Stimulated activated CD8-positive, alpha-beta memory T cell treated with anti-CD3 and anti-CD28 coated beads, Interleukin-12 subunit alpha, Interleukin-12 subunit beta, amount 100 ng/mL, for 1 hour (primary cell): ENCODE data around the gene PARVB.
"Not testable (repeated sequence)": the region's sequence is repeated elsewhere in the genome, so short reads cannot be mapped to it uniquely, and the experiment has no call there.

Experiments used
- DNase-seq: peaks from one replicate; pipeline ENCODE4 v3.0.0-alpha.2; 2020; ENCODE audit warnings: low read depth

PARVB gene

DNA sequence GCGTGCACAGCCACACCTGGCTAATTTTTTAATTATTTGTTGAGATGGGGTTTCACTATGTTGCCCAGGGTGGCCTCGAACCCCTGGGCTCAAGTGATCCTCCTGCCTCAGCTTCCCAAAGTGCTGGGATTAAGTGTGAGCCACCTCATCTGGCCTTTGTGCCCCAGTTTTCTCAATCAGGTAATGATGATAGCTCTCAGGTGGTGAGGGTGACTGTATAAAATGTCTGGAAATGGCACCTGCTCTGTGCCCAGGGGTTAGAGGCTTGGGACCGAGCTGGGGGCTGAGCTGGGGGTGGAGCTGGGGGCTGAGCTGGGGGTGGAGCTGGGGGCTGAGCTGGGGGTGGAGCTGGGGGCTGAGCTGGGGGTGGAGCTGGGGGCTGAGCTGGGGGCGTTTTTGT, 32.5 kb downstream of the PARVB start:
- not testable (repeated sequence) for DNase-seq

DNA sequence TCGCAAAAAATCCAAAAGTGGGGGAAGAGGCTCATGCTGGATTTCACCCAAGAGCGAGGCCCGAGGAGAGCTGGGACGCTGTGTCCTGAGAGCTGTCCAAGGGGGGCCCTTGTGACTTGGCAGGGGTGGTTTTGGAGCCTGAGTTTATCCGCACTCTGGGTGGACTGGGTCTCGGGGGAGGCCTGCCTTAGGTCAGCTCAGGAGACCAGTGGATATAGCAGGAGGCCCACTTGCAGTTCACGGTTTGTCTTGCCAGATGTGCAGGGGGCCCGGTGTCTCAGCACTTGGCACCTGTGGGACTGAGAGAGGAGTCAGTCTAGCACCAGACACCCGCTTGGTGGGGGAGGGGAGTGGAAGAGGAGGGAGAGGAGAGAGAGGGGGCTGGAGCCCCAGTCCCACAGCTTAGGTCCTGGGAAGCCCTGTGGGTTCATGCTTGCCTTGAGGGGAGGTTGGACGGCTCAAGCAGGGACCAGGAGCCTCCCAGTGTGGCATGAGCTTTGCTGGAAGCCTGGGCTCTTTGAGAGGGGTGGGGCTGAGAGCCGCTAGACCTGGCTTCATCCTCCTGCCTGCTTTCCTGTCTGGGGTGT, 33.4 kb downstream of the PARVB start:
- no peak for DNase-seq

DNA sequence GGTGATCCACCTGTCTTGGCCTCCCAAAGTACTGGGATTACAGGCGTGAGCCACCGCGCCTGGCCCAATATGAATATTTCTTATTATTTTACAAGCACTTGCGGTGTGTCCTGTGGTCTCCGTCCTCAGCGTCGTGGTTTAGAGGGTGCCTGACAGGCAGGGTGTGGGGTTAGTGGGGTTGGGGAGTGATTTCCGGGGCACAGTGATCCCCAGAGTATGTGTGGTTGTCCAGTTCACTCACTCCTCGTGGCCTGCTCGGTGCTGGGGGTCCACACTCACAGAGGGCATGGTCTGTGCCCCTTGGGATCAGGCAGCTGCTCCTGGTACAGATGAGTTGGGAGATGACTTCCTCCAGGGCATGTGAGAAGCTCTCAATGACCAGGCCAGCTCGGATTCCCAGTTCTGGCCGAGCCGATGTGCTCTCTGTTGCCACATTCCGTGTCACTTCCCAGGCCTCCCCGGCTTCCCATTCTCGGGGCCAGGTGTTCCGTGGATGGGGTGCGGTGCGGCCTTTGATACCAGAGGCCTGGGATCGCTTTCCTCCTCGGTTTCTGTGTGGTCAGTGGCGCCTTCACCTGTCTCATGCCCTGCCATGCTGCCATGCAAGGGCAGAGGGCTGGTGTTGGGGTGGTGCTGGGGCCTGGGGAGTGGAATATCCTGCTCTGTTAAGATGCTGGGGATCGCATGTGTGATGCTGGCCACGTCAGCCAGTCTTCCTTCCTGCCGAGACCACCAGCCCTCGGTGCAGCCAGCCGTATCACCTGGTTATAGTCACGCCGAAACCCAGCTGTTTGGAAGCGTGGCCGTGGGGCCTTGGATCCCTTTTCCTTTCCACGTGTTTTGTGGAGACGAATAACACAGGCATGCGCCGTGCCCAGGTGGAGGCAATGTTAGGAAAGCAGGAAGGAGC, 39.6 kb downstream of the PARVB start:
- DNase-seq = no peak

DNA sequence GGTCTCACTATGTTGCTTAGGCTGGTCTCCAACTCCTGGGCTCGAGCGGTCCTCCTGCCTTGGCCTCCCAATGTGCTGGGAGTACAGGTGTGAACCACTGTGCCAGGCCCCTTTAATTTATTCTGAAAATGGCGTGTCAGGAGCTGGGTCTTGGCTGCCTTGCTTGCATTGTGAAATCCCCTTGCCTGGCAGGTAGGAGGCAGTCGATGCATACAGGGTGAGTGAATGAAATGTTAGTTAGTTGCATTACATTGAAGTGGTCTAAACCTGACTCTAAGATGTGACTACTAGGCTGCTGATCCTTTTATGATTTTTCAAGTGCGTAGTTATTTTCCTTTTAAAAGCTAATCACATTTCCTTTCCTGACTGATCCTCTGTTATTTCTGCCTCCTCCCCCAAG, 42.9 kb downstream of the PARVB start:
- DNase-seq = no peak

DNA sequence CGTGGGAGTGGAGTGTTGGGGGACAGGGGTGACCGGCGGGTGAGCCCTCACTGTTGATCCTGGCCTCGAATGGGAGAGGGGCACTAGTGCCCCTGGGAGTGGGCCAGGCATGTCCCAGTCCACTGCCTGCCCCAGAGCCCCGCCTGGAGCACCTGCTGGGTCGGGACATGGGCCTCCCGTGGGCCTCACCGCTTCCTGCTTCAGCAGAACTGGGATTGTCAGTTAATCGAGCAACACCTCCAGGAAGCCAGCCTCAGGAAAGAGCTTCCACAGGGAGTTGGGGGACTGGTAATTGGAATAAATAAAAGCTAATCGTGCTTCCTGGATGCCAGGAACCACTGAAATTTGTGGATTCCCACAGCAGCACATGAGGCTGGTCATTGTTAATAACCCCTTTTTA, 43.8 kb downstream of the PARVB start:
- no peak for DNase-seq

DNA sequence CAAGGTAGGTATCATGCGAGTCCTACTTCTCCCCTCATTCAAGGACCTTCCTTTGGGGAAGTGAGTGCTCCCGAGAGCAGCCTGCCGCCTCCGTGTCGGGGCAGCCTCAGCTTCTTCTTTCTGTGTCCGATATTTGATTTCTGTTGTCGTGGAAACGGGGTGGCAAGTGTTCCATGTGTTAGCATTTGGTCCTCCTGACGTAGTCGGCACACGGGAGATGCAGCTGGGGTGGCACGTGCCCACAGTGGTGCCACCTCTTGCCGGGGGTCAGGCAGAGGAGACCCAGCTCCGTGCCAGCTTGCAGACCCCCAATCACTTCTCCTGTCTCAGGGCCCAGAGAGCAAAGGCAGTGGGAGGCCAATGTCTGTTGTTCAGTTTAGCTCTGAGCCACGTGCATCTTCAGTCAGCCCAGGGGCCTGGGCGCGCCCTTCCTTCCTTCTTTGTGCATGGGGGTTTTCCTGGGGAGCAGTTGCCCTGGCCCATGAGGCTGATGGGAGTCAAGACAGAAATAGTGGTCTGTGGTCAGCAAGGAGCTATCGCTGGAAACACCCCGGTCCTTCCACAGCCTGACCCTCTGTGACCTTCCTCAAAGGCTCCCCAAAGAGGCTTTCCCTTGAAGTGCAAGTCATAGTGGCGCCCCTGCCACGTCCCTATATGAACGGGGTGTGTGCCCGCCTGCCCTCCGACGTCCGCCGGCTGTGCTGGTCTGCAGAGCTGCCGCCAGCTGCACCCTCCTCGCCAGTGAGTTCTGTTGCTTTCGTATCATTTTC, 44.5 kb downstream of the PARVB start:
- DNase-seq = no peak

DNA sequence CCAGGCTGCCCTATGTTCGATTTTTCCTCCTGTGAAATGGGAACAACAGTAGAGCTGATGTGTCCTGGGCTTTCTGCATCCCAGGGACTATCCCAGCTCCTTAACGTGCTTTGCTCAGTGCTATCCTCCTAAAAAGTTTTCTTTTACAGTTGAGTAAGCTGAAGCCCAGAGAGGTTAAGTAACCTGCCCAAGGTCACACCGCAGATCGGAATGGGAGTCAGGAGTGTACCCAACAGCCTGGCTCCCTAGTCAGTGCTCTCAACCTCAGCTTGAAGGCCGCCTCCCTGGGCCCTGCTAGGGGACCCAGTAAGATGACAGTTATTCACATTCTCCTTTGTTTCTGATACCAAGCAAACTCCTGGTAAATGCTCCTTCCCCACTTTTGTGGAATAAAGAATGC, 45.9 kb downstream of the PARVB start:
- no peak for DNase-seq

DNA sequence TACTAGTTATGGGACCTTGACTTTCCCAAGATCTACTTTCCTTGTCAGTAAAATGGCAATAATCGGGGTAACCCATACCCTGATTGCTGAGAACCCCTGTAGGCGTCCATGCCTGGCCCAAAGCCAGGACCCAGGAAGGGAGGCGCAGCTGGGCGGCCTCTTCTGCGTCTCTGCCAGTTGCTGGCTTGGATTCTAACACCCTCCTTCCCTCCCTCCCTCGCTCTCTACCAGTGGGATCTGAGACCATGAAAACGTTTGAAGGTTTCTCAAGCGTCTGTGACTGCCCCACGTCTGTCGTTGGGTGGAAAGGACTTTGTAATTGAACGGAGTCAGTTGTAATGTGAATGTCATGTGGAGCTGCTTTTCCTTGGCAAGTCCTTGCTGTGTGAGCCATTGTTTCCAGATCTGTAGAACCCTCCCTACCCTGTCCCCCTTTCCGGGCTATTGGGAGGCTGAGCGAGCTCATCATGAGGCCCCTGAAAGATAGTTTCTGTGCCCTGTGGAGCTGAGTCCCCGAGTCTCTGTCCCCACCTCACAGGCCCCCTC, 47.8 kb downstream of the PARVB start:
- DNase-seq = no peak

DNA sequence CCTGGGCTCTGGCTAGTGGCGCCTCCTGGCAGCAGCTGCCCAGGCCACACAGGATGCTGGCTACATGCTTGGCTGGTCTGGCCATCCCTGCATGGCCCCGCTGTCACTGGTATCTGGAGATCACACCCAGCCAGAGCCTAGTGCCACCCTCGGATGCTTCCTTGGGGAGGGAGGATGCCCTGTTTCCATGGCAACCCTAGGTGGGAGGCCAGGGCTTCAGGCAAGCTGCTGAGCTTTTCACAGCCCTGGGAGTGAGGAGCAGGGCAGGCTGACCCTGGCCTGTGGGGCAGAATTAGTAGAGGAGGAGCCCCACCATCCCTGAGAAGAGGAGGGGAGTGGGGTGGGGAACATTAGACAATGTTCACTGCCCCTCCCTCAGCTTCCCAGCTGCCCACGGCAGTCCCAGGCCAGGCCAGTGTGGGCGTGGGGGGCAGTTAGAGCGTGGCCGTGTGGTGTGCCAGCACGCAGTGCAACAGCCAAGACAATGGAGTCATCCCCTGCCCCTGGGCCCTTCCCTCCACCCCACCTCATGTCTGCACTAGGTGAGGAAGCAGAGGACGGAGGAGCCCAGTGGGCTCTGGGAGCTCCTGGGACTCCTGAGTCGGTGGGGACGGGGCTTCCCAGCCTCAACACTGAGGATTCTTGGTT, 50.4 kb downstream of the PARVB start:
- no peak for DNase-seq

DNA sequence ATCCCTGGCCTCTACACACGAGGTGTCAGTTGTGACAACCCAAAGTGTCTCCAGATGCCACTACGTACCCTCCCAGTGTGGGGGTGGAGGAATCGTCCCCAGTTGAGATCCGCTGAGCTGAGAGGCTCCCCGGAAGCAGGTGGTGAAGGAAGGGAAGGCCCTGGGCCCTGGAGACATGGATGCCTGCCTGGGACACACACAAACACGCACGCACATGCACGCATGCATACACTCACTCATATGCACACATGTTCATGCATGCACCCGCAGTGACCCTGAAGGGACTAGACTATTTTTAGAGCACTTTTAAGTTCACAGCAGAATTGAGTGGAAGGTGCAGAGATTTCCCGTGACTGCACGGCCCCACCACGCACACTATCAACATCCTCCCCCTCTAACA, 50.9 kb downstream of the PARVB start:
- no peak for DNase-seq

DNA sequence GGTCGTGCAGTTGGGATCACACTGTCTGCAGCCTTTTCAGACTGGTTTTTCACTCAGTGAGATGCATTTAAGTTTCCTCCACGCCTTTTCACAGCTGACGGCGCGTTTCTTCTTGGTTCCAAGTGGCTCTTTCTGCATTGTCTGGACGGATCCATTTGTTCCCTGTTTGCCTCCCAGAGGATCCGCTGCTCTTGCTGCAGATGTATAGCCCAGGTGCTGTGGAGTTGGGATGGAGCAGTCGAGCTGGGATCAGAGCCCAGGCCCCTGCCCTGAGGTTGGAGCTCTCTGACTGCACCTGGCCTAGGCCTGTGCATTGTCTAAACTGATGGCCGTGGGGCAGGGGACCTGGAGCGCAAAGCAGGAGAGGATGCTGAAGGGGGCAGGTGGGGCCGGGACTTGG, 51.6 kb downstream of the PARVB start:
- no peak for DNase-seq

DNA sequence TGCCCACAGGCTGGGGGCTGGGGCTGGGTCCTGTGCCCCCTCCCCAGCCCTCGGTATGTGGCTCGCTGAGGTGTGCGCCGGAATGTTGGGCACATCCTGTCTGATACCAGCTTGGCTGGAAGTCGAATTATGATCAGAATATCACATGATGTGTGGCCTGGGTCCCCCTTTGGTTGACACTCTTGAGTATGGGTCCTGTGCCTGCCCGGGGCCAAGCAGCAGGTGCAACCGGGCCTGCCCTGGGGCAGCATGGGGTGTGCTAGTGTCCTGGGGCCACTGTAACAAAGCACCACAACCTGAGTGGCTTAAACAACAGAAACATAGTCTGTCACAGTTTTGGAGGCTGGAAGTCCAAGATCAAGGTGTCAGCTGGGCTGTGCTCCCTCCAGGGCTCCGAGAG, 52.7 kb downstream of the PARVB start:
- DNase-seq = no peak

DNA sequence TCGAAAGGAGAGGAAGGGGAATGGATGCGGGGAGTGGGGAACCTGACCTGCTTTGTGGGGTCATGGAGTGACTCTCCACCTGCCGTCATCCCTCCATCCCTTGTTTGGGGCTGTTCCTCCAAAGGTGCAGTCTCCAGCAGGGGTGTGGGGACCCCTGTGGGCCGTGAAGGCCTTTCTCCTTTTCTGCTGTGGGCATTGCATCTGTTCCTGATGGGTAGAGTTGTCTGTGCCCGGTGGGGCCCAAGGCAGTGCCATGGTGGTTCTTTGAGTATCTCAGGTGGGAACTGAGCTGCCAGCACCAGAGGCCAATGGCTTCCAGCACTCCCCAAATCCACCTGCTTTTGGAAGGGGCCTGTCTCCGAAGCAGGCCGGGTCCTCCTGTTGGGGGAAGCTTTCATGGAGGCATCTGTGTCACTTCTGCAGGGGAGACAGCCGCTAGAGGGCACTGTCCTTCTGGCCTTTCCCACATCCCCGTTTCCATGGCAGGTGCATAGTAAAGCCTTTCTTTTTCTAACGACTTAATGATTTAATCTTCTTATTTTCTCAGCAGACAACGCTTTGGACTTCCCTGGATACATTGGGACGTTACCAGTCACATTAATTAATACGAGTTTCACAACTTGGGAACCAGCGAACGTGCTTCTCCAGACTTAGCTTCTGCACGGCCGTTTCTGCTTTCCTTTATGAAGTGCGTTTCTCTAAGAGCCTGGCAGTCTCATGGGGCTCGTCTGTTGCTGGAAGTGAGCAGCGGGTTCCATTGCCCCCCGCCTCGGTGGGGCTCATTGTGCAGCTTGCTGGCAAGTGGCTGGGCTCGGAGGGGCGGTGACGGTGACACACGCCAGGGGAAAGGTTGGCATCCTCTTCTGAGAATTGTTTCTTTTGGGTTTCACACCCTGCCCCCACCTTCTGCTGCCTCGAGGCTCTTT, 57.1 kb downstream of the PARVB start:
- DNase-seq = peak; percentile 60

DNA sequence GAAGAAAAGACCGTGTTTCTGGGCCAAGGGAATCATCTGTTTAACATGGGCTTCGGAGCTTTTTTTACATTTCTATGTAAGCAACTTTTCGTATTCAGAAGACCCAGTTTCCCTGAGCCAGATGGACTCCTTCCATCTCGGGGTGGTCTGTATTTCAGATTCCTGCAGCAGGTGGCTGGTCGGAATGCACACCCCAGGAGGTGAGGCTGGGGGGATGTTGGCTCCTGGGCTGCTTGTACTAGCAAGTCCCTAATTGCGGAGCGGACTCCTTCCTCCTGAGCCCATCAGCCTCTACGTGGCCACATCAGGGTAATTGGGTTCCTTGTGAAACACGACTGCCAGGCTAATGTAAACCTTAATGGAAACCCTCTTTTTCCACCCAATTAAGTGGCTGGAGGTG, 58.7 kb downstream of the PARVB start:
- DNase-seq = no peak

DNA sequence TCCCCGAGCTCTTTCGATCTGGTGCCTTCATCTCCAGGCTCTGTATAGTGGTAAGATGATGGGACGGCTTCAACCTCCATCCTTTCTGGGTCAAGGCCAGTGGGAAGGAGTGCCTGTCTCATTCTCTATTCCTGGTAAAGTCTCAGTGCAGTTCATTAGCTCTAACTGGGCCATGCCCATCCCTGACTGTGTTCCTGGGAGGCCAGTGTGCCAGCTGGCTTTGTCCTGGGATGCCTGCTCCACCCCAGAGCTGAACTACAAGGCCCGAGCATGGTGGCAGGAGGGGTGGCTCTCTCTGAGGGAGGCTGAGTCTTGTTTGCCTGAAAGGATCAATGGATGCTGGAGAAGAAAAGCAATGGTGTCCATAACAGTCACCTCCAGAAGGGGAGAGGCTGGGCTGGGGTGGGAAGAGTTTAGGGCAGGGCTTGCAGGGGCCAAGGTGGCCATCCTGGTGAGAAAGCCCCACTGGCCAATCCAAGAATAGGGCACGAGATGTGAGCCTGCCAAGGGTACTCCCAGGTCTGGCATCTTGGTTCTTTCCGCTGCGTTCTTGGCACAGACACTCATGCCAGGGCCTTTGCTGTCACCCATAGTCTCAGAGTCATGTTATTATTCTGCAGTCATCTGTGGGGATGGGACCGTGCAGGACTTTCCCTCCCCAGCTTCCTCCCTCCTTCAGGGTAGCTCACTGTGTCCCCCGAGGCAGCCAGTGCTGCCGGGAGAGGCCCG, 60.1 kb downstream of the PARVB start:
- DNase-seq = no peak

DNA sequence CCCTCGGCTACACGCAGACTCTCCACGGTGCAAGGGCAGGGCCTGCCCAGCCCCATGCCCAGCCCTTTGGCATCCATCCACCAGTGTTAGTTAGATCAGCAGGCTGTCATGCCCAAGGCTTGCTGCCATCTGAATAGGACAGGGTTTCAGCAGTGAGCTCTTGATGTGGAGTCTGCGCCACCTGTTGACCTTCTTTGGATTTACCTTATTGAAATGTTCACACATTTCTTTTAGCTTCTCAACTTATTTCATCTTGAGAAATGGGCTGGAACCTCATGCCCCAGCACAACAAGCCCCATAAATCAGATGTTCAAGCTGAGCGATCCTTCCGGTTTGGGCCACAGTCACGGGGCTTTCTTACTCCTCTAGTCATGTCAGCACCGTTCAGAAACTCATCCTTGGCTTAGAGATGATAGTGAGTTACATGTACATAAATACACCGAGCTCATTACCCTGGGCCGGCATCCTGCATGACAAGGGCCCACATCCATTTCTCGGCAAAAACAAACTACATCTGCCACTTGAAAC, 61.7 kb downstream of the PARVB start:
- DNase-seq = no peak

DNA sequence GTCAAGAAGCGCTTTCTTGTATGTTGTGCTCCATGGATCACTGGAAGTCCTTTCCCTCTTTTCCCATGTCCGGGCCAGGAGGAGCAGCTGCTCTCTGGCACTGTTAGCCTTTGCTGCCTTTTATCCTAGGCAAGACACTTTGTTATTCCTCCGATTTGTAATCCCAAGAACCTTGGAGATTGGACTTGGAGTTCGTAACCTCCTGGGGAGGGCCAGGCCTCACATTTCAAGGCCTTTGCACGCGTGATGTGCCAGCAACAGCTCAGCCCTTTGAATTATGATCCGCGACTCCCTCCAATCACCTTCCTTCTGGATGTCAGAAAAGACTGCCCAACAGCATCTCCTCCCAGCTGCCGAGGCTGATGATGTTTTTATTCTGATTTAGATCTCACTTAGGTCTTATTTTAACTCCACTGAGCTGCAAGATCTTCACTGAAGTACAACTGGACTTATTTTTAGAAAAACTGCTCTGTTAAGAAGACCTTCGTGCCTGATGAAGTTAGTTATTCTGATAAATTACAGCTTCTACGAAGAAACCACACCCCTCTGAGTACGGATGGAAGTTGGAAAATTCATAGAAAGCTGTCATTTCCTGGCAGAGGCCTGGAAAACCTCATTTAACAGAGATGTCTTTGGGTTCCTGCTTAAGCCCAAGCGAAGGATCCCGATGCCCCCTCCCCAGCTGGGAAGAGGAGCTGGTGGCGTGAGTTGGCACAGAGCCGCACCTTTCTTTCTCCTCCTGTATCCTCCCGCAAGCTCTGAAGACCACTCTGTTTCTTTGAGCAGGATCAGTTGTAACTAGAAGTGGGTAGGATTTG, 62.4 kb downstream of the PARVB start:
- DNase-seq = no peak

DNA sequence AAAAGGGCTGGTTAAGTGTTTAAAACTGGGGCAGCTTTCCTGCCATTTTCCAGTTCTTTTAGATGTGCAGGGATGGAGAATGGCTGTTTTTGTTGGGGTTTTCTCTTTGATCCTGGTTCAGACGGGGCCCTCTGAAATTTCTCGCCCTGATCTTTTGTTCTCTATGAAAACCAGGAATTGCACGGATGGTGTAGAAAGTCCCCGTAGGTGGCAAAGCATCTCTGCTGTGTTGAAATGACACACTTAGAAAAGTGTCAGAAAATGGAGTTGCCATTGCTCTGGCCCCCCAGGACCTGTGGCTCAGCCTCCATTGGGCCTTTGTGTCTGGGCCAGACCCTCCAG, 63.0 kb downstream of the PARVB start:
- no peak for DNase-seq

DNA sequence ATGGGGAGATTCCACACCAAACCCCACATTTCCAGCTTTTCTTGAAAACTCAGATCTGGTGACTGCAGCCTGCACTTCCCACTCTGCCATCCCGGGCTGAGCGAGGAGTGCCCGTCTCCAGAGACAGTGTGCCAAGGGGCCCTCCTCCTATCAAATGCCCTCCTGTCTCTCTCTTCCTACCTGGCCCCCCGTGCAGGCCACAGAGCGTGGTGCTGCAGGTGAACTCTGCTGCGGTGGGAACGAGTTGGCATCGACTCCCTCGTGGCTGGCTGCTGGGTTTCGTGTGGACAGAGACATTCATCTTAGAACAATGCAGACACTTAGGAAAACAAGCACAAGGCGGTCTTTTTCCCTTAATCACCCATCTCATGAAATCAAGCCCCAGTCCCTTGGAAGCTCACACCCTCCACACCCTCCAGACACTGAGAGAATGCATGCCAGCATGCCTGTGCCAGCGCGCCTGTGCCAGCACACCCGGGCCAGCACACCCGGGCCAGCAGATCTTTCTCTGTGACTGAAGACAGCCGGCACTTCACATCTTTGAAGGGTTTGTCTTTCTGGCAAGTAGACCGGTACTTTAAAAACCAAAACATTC, 65.0 kb downstream of the PARVB start:
- no peak for DNase-seq
